Measurements from ENCODE around the gene TREH. TPM values are rescaled to one million over a fixed set of nuclear protein-coding genes. Genes with fewer than 3 reads are reported as not detected.

The TREH gene
- total RNA-seq, 1 experiment from 2014 or later, result not detected

DNA sequence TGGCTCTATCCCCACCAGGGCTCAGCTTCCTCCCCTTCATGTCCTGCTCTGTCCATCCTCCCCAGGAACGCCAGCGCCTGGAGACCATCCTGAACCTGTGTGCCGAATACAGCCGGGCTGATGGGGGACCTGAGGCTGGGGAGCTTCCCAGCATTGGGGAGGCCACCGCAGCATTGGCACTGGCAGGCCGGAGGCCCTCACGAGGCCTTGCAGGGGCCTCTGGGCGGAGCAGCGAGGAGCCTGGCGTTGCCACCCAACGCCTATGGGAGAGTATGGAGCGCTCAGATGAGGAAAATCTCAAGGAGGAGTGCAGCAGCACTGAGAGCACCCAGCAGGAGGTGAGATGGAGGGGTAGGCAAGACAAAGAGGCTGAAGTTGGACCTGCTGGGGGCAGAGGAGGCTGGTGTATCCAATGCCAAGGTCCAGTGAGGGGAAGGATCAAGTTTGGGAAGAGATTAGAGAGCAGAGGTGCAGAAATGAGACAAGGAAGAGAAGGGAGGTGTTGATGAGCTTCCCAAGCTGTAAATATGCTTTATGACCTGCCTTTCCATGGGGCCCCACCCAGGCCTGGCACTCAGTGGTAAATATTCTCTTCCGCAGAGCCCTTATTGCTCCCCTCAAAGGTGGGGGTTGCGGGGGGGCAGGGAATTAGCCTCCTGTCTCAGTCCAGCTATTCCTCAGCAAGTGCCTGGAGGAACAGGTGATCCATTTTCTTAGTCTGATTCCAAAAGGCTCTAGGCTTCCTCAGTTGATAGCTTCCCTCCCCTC, 48.1 kb downstream of the TREH start:
- DNase-seq (ENCODE audit: low read depth), result no peak

- no peak for DNase-seq (ENCODE audit: low read depth)
Observed at GRCh38 chr11:118629761-118630661, 49.4 kb downstream of the TREH start.

GRCh38 chr11:118628861-118629549, 50.4 kb downstream of the TREH start:
- no peak for DNase-seq (ENCODE audit: low read depth)

GRCh38 chr11:118628432-118628831, 51.0 kb downstream of the TREH start:
- DNase-seq (ENCODE audit: low read depth), result no peak

DNA sequence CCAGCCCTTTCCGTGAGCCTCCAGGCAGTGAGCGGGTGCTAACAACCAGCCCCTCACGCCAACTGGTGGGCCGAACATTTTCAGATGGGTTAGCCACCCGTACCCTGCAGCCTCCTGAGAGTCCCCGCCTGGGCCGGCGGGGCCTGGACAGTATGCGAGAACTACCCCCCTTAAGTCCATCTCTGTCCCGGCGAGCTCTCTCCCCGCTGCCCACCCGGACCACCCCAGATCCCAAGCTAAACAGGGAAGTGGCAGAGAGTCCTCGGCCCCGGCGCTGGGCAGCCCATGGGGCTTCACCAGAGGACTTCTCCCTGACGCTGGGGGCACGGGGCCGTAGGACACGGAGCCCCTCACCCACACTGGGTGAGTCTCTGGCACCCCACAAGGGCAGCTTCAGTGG, 51.4 kb downstream of the TREH start:
- DNase-seq (ENCODE audit: low read depth), result no peak

DNA sequence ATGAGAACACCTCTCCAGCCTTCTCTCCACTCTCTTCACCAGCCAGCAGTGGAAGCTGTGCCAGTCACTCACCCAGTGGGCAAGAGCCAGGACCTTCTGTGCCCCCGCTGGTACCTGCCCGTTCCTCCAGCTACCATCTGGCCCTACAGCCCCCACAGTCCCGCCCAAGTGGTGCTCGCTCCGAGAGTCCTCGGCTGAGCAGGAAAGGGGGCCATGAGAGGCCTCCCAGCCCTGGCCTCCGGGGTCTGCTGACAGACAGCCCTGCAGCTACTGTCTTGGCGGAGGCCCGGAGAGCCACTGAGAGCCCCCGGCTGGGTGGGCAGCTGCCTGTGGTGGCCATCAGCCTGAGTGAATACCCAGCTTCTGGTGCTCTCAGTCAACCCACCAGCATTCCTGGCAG, 51.9 kb downstream of the TREH start:
- DNase-seq (ENCODE audit: low read depth), result no peak

DNA sequence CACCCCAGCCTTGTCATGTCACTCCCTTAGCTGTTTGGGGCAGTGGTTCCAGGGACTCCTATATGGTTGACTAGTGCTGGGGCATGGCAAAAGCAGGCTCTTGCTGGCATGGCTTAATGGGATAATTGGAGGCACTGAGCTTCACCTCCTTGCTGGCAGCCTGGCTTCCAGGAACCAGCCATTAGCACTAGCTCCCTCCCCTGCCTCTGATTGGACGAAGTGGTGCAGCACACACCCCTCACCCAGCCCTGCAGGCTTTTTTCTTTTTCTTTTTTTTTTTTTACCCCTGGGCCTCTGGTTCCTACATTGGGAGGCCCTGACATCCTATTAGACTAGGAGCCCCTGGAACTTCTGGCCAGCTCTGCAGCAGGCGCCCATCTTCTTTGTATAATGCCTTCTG, 53.5 kb downstream of the TREH start:
- no peak for DNase-seq (ENCODE audit: low read depth)

DNA sequence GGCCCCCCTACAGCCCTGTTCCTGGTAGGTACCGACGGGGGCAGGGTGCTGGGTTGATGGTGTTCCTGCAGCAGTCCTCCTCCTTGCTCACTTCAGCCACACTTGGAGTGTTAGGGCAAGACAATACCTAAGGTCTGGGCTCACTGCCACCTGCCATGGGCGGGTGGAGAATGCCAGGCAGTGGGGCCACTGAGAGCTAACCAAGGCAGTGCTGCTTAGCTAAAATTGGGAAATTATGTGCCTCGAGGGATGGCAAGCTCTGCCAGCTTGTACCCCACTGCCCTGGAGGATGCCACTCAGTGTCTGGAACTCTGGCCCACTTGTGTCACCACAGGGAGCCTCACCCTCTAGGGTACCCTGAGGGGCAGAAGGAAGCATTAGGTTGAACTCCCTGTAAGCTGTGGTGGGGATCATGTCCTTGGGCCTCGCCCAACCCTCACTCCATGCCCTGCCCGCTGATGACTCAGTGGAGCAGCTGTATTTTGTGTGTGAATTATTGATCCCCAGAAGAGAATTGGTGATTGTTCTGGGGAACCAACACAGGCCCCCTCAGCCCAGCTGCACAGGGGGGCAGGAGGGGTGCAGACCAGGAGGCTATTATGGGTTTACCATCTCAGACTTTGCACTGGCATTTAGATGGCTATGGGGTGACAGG, 54.3 kb downstream of the TREH start:
- DNase-seq (ENCODE audit: low read depth), result no peak

- DNase-seq (ENCODE audit: low read depth), result peak; percentile 66
Observed at GRCh38 chr11:118623269-118623655, 56.2 kb downstream of the TREH start.

GRCh38 chr11:118622376-118623268, 56.8 kb downstream of the TREH start:
- DNase-seq (ENCODE audit: low read depth), result peak; percentile 85

- DNase-seq (ENCODE audit: low read depth), result no peak
Observed at GRCh38 chr11:118621784-118622375, 57.6 kb downstream of the TREH start.

DNA sequence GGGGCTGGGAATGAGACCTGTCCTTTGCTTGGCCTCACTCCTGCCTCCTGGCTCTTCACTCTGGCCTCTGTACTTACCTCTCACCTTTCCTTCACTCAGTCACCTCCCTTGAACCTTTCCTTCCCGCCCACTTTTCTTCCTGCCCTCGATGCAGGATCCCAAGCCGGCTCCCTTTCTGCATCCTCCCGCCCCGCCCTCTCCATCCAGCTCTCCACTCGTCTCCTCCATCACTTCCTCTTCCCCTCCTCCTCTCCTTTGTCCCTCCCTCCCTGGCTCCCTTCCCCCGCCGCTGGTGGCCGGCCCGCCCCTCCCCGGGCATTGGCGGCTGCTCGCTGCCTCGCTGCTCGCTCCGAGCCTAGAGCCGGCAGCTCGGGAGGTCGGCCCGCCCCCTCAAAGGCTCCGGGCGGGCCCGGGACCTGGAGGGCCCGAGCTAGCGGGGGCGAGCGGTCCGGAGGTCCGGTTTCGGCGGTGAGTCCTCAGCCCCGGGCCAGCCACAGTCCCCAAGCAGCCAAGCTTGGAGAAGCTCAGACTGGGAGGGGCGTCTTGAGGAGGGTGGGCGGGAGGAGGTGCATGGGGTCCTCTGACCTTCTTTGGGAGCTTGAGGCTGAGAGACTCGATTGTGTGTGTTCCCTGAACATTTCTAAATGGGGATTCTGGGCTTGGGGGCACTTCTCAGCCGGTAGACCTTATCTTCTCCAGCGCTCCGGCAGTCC, 58.2 kb downstream of the TREH start:
- peak; percentile 91 for DNase-seq (ENCODE audit: low read depth)

GRCh38 chr11:118620529-118621070, 58.9 kb downstream of the TREH start:
- peak; percentile 91 for DNase-seq (ENCODE audit: low read depth)

GRCh38 chr11:118619444-118620197, 59.8 kb downstream of the TREH start:
- peak; percentile 98 for DNase-seq (ENCODE audit: low read depth)

DNA sequence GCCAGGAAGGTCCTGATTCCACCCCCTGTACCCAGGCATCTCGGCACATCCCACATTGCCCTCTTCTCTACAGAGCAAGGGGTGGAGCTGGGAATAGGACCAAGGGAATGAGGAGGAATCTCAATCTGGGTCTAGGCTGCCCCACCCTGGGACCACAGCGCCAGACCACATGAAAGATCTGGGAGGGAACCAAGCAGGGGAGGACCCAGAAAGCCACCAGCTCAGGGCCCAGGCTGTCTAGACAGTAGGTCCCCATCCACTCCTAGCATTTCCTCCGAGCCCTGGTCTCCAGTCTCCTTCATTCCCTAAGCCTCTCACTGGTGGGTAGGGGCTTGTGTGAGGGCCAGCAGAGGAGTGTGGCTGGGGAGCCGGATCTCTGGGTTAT, 60.5 kb downstream of the TREH start:
- peak; percentile 87 for DNase-seq (ENCODE audit: low read depth)

DNA sequence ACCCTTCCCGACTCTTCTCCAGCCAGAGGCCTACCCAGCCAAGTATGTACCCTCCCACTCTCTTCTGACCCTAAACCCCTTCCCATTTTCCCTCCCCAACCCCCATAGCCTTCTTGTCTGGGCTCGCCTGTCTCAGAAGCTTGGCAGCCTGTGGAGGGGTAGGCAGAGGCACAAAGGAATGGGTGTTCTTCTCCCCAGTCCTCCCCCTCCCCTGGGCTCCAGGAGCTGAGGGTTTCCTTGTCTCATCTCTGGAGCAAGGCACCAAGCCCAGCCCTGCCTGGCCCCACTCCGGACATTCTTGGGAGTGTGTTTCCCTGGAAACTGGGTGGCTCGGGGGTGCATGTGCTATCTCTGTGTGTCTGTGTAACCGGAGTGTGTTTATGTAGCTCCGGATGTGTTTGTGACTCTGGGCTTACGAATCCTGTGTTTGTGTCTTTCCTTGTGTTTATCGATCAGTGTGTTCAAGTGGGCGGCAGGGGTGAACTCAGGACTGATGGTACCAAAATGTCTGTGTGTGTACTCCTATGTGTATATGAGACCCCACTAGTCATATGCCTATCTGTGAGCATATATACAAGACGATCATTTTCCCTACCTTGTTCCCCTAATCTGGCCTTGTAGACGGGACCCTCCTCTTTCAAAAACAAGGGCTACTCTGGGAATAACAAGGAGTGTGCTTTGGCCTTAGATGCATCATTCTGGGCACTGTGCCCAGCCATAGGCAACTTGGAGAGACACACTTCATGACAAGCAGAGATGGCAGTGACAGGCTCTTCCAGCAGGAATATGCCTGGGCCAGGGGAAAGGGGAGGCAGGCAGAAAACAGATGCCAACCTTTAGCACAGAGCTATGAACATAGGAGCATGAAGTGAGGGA, 61.1 kb downstream of the TREH start:
- peak; percentile 33 for DNase-seq (ENCODE audit: low read depth)

DNA sequence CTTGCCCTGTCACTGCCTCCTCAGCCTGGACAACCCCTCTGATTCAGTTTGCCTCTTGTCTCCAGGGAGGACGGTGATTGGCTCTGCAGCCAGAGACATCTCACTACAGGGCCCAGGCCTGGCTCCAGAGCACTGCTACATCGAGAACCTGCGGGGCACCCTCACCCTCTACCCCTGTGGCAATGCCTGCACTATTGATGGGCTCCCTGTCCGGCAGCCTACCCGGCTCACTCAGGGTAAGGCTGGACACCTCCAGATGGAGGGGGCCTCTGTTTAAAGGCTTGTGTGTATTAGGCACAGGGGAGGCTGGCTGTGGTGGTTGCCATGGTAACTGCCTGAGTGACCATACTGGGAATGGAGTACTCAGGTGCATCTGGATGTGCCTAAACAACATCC, 63.5 kb downstream of the TREH start:
- DNase-seq (ENCODE audit: low read depth), result no peak
